ENCODE measurements around the gene TOP2B. TPM values are rescaled to one million over a fixed set of nuclear protein-coding genes. Genes with fewer than 3 reads are reported as not detected.

Gene TOP2B
- total RNA-seq, 1 experiment from 2014 or later, result 181 TPM

GRCh38 chr3:25655659-25656058, 9.0 kb downstream of the TOP2B start:
- H3K14ac ChIP-seq (ENCODE audit: insufficient read depth, low read length), result no peak overlapping the region
- peaks cover 2 to 5% of the 10 kb centered on the region in 2 experiments; a peak in 3 of 5 replicates for H3K9me3 Mint-ChIP-seq
- H3K18ac ChIP-seq (ENCODE audit: insufficient read length, low read depth, low read length), result no peak overlapping the region
- no peak overlapping the region for H3K56ac ChIP-seq (ENCODE audit: insufficient read length, low read depth, low read length)
- H3K4me2 ChIP-seq (ENCODE audit: insufficient read depth, insufficient read length, low read length), result no peak overlapping the region
- no peak overlapping the region for H4K5ac ChIP-seq (ENCODE audit: insufficient read length, low read depth, low read length)
- no peak overlapping the region for H3K23ac ChIP-seq (ENCODE audit: insufficient read length, low read depth, low read length)
- peaks cover 40% of the 10 kb centered on the region for H3K79me2 ChIP-seq (ENCODE audit: insufficient read depth, low read length)
- no peak overlapping the region for H3K27ac Mint-ChIP-seq
- no peak overlapping the region for H2AK5ac ChIP-seq (ENCODE audit: insufficient read length, low read length)
- H3K4ac ChIP-seq (ENCODE audit: low read depth, low read length), result no peak overlapping the region
- peaks cover 3% of the 10 kb centered on the region; the same call in 1 of the 2 replicates for H3K4me1 ChIP-seq (ENCODE audit: insufficient read depth, low read length)
- no CpG with 5 or more reads among the region's 2 CpGs for WGBS (ENCODE audit: extremely low coverage, insufficient read length, low lambda C conversion rate)
- H3K27me3 Mint-ChIP-seq (ENCODE audit: low read depth), result no peaks in the 10 kb centered on the region
- no peak overlapping the region for H4K8ac ChIP-seq (replicated peaks; ENCODE audit: insufficient read length, low read depth, low read length)
- no peaks in the 10 kb centered on the region for H3K9me3 ChIP-seq (ENCODE audit: control insufficient read depth, low read depth, low read length)
- H2BK20ac ChIP-seq (ENCODE audit: low read depth, low read length, poor library complexity, severe bottlenecking), result no peak overlapping the region
- no peak overlapping the region for H2BK120ac ChIP-seq (ENCODE audit: low read depth, low read length, poor library complexity, severe bottlenecking)
- peaks cover 3% of the 10 kb centered on the region for H3K79me1 ChIP-seq (ENCODE audit: insufficient read depth, low read depth, low read length, poor library complexity, severe bottlenecking)
- no peaks in the 10 kb centered on the region for H3K23me2 ChIP-seq (ENCODE audit: insufficient read length, low read depth, low read length, poor library complexity, severe bottlenecking)
- no peak overlapping the region for H3K27ac ChIP-seq (ENCODE audit: insufficient read length, low read depth, low read length)
- DNase-seq, result no peak
- H2BK15ac ChIP-seq (ENCODE audit: low read depth, low read length), result no peak overlapping the region
- H3K27me3 ChIP-seq (ENCODE audit: insufficient read depth, low read length), result no peaks in the 10 kb centered on the region
- no peak overlapping the region for H3K9ac ChIP-seq (ENCODE audit: extremely low read depth, insufficient read length, low read length)
- peaks cover 2 to 18% (median 15%) of the 10 kb centered on the region in 3 experiments for H3K36me3 Mint-ChIP-seq (ENCODE audit: insufficient read depth in 1 of 3, low read depth in 3 of 3)
- H3K4me1 Mint-ChIP-seq, result peaks cover 45 to 49% of the 10 kb centered on the region in 2 experiments
- no peak overlapping the region for H4K91ac ChIP-seq (ENCODE audit: insufficient read length, low read depth, low read length)
- TF ChIP-seq CTCF (conservative IDR thresholded peaks at IDR 0.05), result no peak
- no peak overlapping the region for H2BK5ac ChIP-seq (ENCODE audit: insufficient read length, low read length)
- H4K20me1 ChIP-seq (ENCODE audit: control insufficient read depth, insufficient read depth, insufficient read length), result no peaks in the 10 kb centered on the region
- no peak overlapping the region for H3K4me3 Mint-ChIP-seq
- H3T11ph ChIP-seq (ENCODE audit: low read length), result no peak overlapping the region
- no peak overlapping the region for H2BK12ac ChIP-seq (ENCODE audit: insufficient read length, low read depth, low read length)
- H2AFZ ChIP-seq (ENCODE audit: low read length), result no peak overlapping the region
